Liver (tissue), 9 donors: Measurements from ENCODE around the gene RTN4RL2. TPM values are rescaled to one million over a fixed set of nuclear protein-coding genes. Genes with fewer than 3 reads are reported as not detected.

ENCODE experiments used
- DNase-seq: peaks from one replicate; pipeline ENCODE4 v3.0.0-alpha.2; 2017; ENCODE audit warnings: low spot score
- H3K27ac ChIP-seq, 2 donors: one replicate each; pipeline ENCODE4 v1.7.0; 2013; ENCODE audit warnings: inconsistent platforms in 2 of 2, low read length in 2 of 2, control low read depth in 1 of 2, low read depth in 1 of 2, mild to moderate bottlenecking in 1 of 2
- H3K27me3 ChIP-seq, 4 donors: one replicate each; pipeline versions ENCODE4 v1.6.1 to v1.7.0; 2013; ENCODE audit warnings: low read length in 3 of 4, inconsistent platforms in 1 of 4, mild to moderate bottlenecking in 1 of 4, moderate library complexity in 1 of 4; ENCODE audit not compliant: control insufficient read depth in 4 of 4, insufficient read depth in 4 of 4
- H3K36me3 ChIP-seq, 4 donors: one replicate each; pipeline versions ENCODE4 v1.6.1 to v1.7.0; 2013; ENCODE audit warnings: low read length in 3 of 4, mild to moderate bottlenecking in 3 of 4, low read depth in 1 of 4, moderate library complexity in 1 of 4; ENCODE audit not compliant: control insufficient read depth in 4 of 4, insufficient read depth in 3 of 4
- H3K4me1 ChIP-seq, 4 donors: one replicate each; pipeline versions ENCODE4 v1.6.1 to v1.7.0; 2013; ENCODE audit warnings: low read length in 3 of 4, mild to moderate bottlenecking in 3 of 4, moderate library complexity in 1 of 4; ENCODE audit not compliant: control insufficient read depth in 4 of 4, insufficient read depth in 4 of 4
- H3K4me3 ChIP-seq, 3 donors: one replicate each; pipeline versions ENCODE4 v1.6.1 to v1.7.0; 2013; ENCODE audit warnings: low read length in 3 of 3, control low read depth in 1 of 3, low read depth in 1 of 3, mild to moderate bottlenecking in 1 of 3
- H3K9ac ChIP-seq, 2 donors: one replicate each; pipeline ENCODE4 v1.7.0; 2013; ENCODE audit warnings: low read length in 2 of 2, mild to moderate bottlenecking in 2 of 2, moderate library complexity in 2 of 2, control low read depth in 1 of 2, low read depth in 1 of 2
- H3K9me3 ChIP-seq, 4 donors: one replicate each; pipeline versions ENCODE4 v1.6.1 to v1.7.0; 2013; ENCODE audit warnings: low read length in 3 of 4; ENCODE audit not compliant: control insufficient read depth in 4 of 4
- CTCF ChIP-seq: fragments of 150-350 bp; IDR thresholded peaks from 2 replicates; pipeline ENCODE4 v1.5.1; 2017; ENCODE audit warnings: improper control_type of control experiment, low read depth, low read length; ENCODE audit not compliant: missing input control
- EGR1 ChIP-seq, 2 donors: IDR thresholded peaks; 2 replicates each; pipeline ENCODE4 v1.6.1; 2016 to 2018; ENCODE audit warnings: antibody characterized with exemption in 2 of 2, low read depth in 2 of 2
- FOXA1 ChIP-seq: IDR thresholded peaks from 2 replicates; pipeline ENCODE4 v1.6.1; 2016; ENCODE audit warnings: antibody characterized with exemption
- FOXA2 ChIP-seq: IDR thresholded peaks from 2 replicates; pipeline ENCODE4 v1.6.1; 2016; ENCODE audit warnings: antibody characterized with exemption
- GABPA ChIP-seq, 2 donors: IDR thresholded peaks in 1 of 2; conservative IDR thresholded peaks in 1 of 2; 2 replicates each; pipeline ENCODE4 v1.6.1; 2016; ENCODE audit warnings: antibody characterized with exemption in 2 of 2, mild to moderate bottlenecking in 1 of 2, moderate library complexity in 1 of 2
- HNF4A ChIP-seq, 2 donors: conservative IDR thresholded peaks; 2 replicates each; pipeline ENCODE4 v1.6.1; 2016; ENCODE audit warnings: antibody characterized with exemption in 2 of 2, mild to moderate bottlenecking in 2 of 2
- HNF4G ChIP-seq: IDR thresholded peaks from 2 replicates; pipeline ENCODE4 v1.6.1; 2016; ENCODE audit warnings: antibody characterized with exemption
- JUND ChIP-seq, 2 donors: IDR thresholded peaks; 2 replicates each; pipeline ENCODE4 v1.6.1; 2016; ENCODE audit warnings: antibody characterized with exemption in 2 of 2
- NR2F2 ChIP-seq: IDR thresholded peaks from 2 replicates; pipeline ENCODE4 v1.6.1; 2016; ENCODE audit warnings: antibody characterized with exemption
- RAD21 ChIP-seq, 2 donors: IDR thresholded peaks; 2 replicates each; pipeline ENCODE4 v1.6.1; 2016; ENCODE audit warnings: antibody characterized with exemption in 2 of 2, mild to moderate bottlenecking in 2 of 2
- RXRA ChIP-seq, 2 donors: IDR thresholded peaks; 2 replicates each; pipeline ENCODE4 v1.6.1; 2017 to 2018; ENCODE audit warnings: antibody characterized with exemption in 2 of 2, mild to moderate bottlenecking in 1 of 2
- SP1 ChIP-seq: IDR thresholded peaks from 2 replicates; pipeline ENCODE4 v1.6.1; 2018; ENCODE audit warnings: antibody characterized with exemption, mild to moderate bottlenecking
- TAF1 ChIP-seq: conservative IDR thresholded peaks from 2 replicates; pipeline ENCODE4 v1.6.1; 2016; ENCODE audit warnings: antibody characterized with exemption, mild to moderate bottlenecking
- YY1 ChIP-seq: IDR thresholded peaks from 2 replicates; pipeline ENCODE4 v1.6.1; 2016; ENCODE audit warnings: antibody characterized with exemption, mild to moderate bottlenecking
- WGBS: extraction: QIAGEN DNeasy Blood & Tissue Kit; methylation state at CpG from one replicate; pipeline ENCODE4 v1.1.7; 2013; 5-methylcytosine and 5-hydroxymethylcytosine counted together
- polyA plus RNA-seq, 2 donors: library from polyadenylated mRNA; stranded (reverse) in 1 of 2; unstranded in 1 of 2; fragments of 200-250 nt in 1 of 2; fragments of >200 nt in 1 of 2; fragmentation: Nextera tagmentation in 1 of 2; extraction: Ambion mirVana in 1 of 2; gene quantifications; one replicate each; pipeline versions ENCODE4 v1.2.1 to v1.2.3, GENCODE V29; 2013 to 2015
- total RNA-seq, 2 donors: library from RNA; depleted of rRNA; stranded (reverse); fragments of >200 nt; gene quantifications; one replicate each; pipeline ENCODE4 v1.2.3, GENCODE V29; 2014
- TF ChIP-seq, protein P1 (sequence below): IDR thresholded peaks from 2 replicates; pipeline ENCODE4 v1.6.1; 2016; ENCODE audit warnings: antibody characterized with exemption
- TF ChIP-seq, protein P2 (sequence below): IDR thresholded peaks from 2 replicates; pipeline ENCODE4 v1.6.1; 2016; ENCODE audit warnings: antibody characterized with exemption
- TF ChIP-seq, protein P3 (sequence below): IDR thresholded peaks from 2 replicates; pipeline ENCODE4 v1.6.1; 2016; ENCODE audit warnings: antibody characterized with exemption
- TF ChIP-seq, protein P4 (sequence below): IDR thresholded peaks from 2 replicates; pipeline ENCODE4 v1.6.1; 2016; ENCODE audit warnings: antibody characterized with exemption, mild to moderate bottlenecking
- donor health status: healthy.
- donor health status: healthy.
- donor health status: healthy.
- donor health status: healthy.
- donor health status: healthy.

The RTN4RL2 gene
- total and polyA plus RNA-seq, 4 donors: 0.75 to 18.1 (median 3.2) TPM

GRCh38 chr11:57456960-57457642 is 3.2 kb upstream of the RTN4RL2 start:
- no peak overlapping the region for H3K4me3 ChIP-seq
- no peaks in the 10 kb centered on the region for H3K9me3 ChIP-seq
- 20% methylated on average over 19 of the region's 19 CpGs for WGBS
- TF ChIP-seq SP1 (peak; percentile 81), TAF1 (no peak), RXRA (IDR thresholded peaks at IDR 0.05) (peak; percentile 63 to 74), FOXA2 (peak; percentile 31), NR2F2 (no peak), CTCF (peak; percentile 99), RAD21 (IDR thresholded peaks at IDR 0.05) (peak; percentile 96 to 97), JUND (IDR thresholded peaks at IDR 0.05) (no peak), FOXA1 (no peak), GABPA (IDR thresholded peaks at IDR 0.05 in 1 of 2, conservative IDR thresholded peaks at IDR 0.05 in 1 of 2) (no peak), EGR1 (IDR thresholded peaks at IDR 0.05; ENCODE audit: low read depth in 2 of 2) (no peak), HNF4A (conservative IDR thresholded peaks at IDR 0.05) (peak; percentile 89 to 91), HNF4G (peak; percentile 61), YY1 (peak; percentile 90)
- TF ChIP-seq, protein P1, sequence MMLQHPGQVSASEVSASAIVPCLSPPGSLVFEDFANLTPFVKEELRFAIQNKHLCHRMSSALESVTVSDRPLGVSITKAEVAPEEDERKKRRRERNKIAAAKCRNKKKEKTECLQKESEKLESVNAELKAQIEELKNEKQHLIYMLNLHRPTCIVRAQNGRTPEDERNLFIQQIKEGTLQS: peak; percentile 18
- TF ChIP-seq, protein P2, sequence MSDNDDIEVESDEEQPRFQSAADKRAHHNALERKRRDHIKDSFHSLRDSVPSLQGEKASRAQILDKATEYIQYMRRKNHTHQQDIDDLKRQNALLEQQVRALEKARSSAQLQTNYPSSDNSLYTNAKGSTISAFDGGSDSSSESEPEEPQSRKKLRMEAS: peak; percentile 37
- TF ChIP-seq, protein P3, sequence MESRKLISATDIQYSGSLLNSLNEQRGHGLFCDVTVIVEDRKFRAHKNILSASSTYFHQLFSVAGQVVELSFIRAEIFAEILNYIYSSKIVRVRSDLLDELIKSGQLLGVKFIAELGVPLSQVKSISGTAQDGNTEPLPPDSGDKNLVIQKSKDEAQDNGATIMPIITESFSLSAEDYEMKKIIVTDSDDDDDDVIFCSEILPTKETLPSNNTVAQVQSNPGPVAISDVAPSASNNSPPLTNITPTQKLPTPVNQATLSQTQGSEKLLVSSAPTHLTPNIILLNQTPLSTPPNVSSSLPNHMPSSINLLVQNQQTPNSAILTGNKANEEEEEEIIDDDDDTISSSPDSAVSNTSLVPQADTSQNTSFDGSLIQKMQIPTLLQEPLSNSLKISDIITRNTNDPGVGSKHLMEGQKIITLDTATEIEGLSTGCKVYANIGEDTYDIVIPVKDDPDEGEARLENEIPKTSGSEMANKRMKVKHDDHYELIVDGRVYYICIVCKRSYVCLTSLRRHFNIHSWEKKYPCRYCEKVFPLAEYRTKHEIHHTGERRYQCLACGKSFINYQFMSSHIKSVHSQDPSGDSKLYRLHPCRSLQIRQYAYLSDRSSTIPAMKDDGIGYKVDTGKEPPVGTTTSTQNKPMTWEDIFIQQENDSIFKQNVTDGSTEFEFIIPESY: no peak
- TF ChIP-seq, protein P4, sequence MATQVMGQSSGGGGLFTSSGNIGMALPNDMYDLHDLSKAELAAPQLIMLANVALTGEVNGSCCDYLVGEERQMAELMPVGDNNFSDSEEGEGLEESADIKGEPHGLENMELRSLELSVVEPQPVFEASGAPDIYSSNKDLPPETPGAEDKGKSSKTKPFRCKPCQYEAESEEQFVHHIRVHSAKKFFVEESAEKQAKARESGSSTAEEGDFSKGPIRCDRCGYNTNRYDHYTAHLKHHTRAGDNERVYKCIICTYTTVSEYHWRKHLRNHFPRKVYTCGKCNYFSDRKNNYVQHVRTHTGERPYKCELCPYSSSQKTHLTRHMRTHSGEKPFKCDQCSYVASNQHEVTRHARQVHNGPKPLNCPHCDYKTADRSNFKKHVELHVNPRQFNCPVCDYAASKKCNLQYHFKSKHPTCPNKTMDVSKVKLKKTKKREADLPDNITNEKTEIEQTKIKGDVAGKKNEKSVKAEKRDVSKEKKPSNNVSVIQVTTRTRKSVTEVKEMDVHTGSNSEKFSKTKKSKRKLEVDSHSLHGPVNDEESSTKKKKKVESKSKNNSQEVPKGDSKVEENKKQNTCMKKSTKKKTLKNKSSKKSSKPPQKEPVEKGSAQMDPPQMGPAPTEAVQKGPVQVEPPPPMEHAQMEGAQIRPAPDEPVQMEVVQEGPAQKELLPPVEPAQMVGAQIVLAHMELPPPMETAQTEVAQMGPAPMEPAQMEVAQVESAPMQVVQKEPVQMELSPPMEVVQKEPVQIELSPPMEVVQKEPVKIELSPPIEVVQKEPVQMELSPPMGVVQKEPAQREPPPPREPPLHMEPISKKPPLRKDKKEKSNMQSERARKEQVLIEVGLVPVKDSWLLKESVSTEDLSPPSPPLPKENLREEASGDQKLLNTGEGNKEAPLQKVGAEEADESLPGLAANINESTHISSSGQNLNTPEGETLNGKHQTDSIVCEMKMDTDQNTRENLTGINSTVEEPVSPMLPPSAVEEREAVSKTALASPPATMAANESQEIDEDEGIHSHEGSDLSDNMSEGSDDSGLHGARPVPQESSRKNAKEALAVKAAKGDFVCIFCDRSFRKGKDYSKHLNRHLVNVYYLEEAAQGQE: no peak
- H3K4me1 ChIP-seq: peaks cover 26 to 65% (median 57%) of the 10 kb centered on the region in 4 donors
- no peak overlapping the region for H3K9ac ChIP-seq
- peak overlapping the region; percentile 83 to 84 for H3K27ac ChIP-seq
- no peaks in the 10 kb centered on the region for H3K27me3 ChIP-seq
- H3K36me3 ChIP-seq: no peaks in the 10 kb centered on the region
- peak; percentile 91 for DNase-seq
